GM21529 (cell line): ENCODE data around the gene TBCCD1.
A peak's percentile ranks its signal among the peaks of the same experiment; 100 is the strongest.
"Not testable (repeated sequence)": the region's sequence is repeated elsewhere in the genome, so short reads cannot be mapped to it uniquely, and the experiment has no call there.

Source experiments
- ATAC-seq: cut with Tn5 transposase; IDR thresholded peaks from one replicate; pipeline ENCODE4 v1.9.1; 2021; ENCODE audit not compliant: unreplicated experiment

Gene TBCCD1

GRCh38 chr3:186520957-186521842 lies 45.9 kb downstream of the TBCCD1 start:
- ATAC-seq, result peak; percentile 69

GRCh38 chr3:186520431-186520830 lies 46.7 kb downstream of the TBCCD1 start:
- no peak for ATAC-seq

GRCh38 chr3:186519021-186519658 lies 48.0 kb downstream of the TBCCD1 start:
- peak; percentile 33 for ATAC-seq

- ATAC-seq, result no peak
These were observed 49.9 kb downstream of the TBCCD1 start for GRCh38 chr3:186517218-186517617.

GRCh38 chr3:186516646-186517045 lies 50.5 kb downstream of the TBCCD1 start:
- no peak for ATAC-seq

- no peak for ATAC-seq
These were observed 52.0 kb downstream of the TBCCD1 start for GRCh38 chr3:186515125-186515524.

GRCh38 chr3:186514296-186515002 lies 52.7 kb downstream of the TBCCD1 start:
- ATAC-seq, result no peak

GRCh38 chr3:186513386-186513785 lies 53.8 kb downstream of the TBCCD1 start:
- no peak for ATAC-seq

- no peak for ATAC-seq
These were observed 54.4 kb downstream of the TBCCD1 start for GRCh38 chr3:186512570-186513302.

GRCh38 chr3:186511702-186512101 lies 55.4 kb downstream of the TBCCD1 start:
- ATAC-seq, result no peak

GRCh38 chr3:186511245-186511644 lies 55.9 kb downstream of the TBCCD1 start:
- ATAC-seq, result peak; percentile 80

- peak; percentile 23 for ATAC-seq
These were observed 56.6 kb downstream of the TBCCD1 start for GRCh38 chr3:186510374-186511079.

GRCh38 chr3:186509423-186509822 lies 57.7 kb downstream of the TBCCD1 start:
- ATAC-seq, result no peak

- no peak for ATAC-seq
These were observed 60.3 kb downstream of the TBCCD1 start for GRCh38 chr3:186506857-186507256.

GRCh38 chr3:186506191-186506739 lies 60.9 kb downstream of the TBCCD1 start:
- ATAC-seq, result no peak

- ATAC-seq, result no peak
These were observed 64.0 kb downstream of the TBCCD1 start for GRCh38 chr3:186502966-186503712.

GRCh38 chr3:186502138-186502948 lies 64.8 kb downstream of the TBCCD1 start:
- ATAC-seq, result no peak

GRCh38 chr3:186499949-186500348 lies 67.2 kb downstream of the TBCCD1 start:
- ATAC-seq, result not testable (repeated sequence)
